Measurements from ENCODE around the gene DCTD.

DCTD gene

DNA sequence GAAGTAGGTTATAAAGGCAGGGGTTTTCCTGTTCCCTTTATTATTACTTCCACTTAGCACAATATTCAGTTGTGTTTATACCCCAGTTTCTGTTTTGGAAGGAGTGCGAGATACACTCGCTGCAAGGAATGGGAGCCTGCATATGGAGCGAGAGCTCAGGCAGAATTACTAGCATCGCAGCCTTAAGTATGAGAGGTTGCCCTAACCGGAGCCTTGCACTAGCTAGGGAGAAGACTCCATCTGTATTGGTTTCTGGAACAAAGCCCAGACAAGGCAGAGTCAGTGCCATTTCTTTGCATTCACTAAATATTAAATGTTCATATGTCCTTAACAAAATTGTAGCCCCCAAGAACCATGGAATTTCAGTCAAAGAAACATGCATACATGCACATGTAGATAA lies 6.2 kb upstream of the DCTD start:
- DNase-seq (ENCODE audit: low read depth), result no peak
- TF ChIP-seq, protein P1, sequence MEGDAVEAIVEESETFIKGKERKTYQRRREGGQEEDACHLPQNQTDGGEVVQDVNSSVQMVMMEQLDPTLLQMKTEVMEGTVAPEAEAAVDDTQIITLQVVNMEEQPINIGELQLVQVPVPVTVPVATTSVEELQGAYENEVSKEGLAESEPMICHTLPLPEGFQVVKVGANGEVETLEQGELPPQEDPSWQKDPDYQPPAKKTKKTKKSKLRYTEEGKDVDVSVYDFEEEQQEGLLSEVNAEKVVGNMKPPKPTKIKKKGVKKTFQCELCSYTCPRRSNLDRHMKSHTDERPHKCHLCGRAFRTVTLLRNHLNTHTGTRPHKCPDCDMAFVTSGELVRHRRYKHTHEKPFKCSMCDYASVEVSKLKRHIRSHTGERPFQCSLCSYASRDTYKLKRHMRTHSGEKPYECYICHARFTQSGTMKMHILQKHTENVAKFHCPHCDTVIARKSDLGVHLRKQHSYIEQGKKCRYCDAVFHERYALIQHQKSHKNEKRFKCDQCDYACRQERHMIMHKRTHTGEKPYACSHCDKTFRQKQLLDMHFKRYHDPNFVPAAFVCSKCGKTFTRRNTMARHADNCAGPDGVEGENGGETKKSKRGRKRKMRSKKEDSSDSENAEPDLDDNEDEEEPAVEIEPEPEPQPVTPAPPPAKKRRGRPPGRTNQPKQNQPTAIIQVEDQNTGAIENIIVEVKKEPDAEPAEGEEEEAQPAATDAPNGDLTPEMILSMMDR (IDR thresholded peaks at IDR 0.05; ENCODE audit: low read depth, low read length, missing control alignments), result no peak
- no peak overlapping the region for H3K4me3 ChIP-seq (ENCODE audit: low read depth, low read length)
- in situ Hi-C loops (cut with HindIII; ENCODE audit: low sequenced_read_pairs), result no loop called here

GRCh38 chr4:182922501-182923284 lies 5.5 kb upstream of the DCTD start:
- TF ChIP-seq, protein P1 (IDR thresholded peaks at IDR 0.05; ENCODE audit: low read depth, low read length, missing control alignments), result no peak
- in situ Hi-C loops (cut with HindIII; ENCODE audit: low sequenced_read_pairs), result no loop called here
- H3K4me3 ChIP-seq (ENCODE audit: low read depth, low read length), result no peak overlapping the region
- DNase-seq (ENCODE audit: low read depth), result no peak

- TF ChIP-seq, protein P1 (IDR thresholded peaks at IDR 0.05; ENCODE audit: low read depth, low read length, missing control alignments), result no peak
- no peak for DNase-seq (ENCODE audit: low read depth)
- in situ Hi-C loops (cut with HindIII; ENCODE audit: low sequenced_read_pairs), result no loop called here
- H3K4me3 ChIP-seq (ENCODE audit: low read depth, low read length), result no peak overlapping the region
Measured at GRCh38 chr4:182921608-182922007, 4.4 kb upstream of the DCTD start.

- DNase-seq (ENCODE audit: low read depth), result no peak
- TF ChIP-seq, protein P1 (IDR thresholded peaks at IDR 0.05; ENCODE audit: low read depth, low read length, missing control alignments), result no peak
- H3K4me3 ChIP-seq (ENCODE audit: low read depth, low read length), result no peak overlapping the region
- in situ Hi-C loops (cut with HindIII; ENCODE audit: low sequenced_read_pairs), result no loop called here
Measured at GRCh38 chr4:182920676-182921075, 3.5 kb upstream of the DCTD start.

- TF ChIP-seq, protein P1 (IDR thresholded peaks at IDR 0.05; ENCODE audit: low read depth, low read length, missing control alignments), result no peak
- in situ Hi-C loops (cut with HindIII; ENCODE audit: low sequenced_read_pairs), result no loop called here
- no peak for DNase-seq (ENCODE audit: low read depth)
- no peak overlapping the region for H3K4me3 ChIP-seq (ENCODE audit: low read depth, low read length)
Measured at GRCh38 chr4:182918791-182919302, 1.7 kb upstream of the DCTD start.

- H3K4me3 ChIP-seq (ENCODE audit: low read depth, low read length), result peak overlapping the region; percentile 67
- in situ Hi-C loops (cut with HindIII; ENCODE audit: low sequenced_read_pairs), result no loop called here
- TF ChIP-seq, protein P1 (IDR thresholded peaks at IDR 0.05; ENCODE audit: low read depth, low read length, missing control alignments), result no peak
- no peak for DNase-seq (ENCODE audit: low read depth)
Measured at GRCh38 chr4:182918044-182918607, 940 bp upstream of the DCTD start.

Data from astrocyte of the cerebellum (primary cell).